IMR-90 (cell line): Measurements from ENCODE around the gene TMEM14B. TPM values are rescaled to one million over a fixed set of nuclear protein-coding genes. Genes with fewer than 3 reads are reported as not detected.
A peak's percentile ranks its signal among the peaks of the same experiment; 100 is the strongest.

Experiments
- ATAC-seq: fragments of 200-7000 bp; cut with Tn5 transposase; 2 replicates; pipeline ENCODE4 v1.9.1; 2020; ENCODE audit warnings: low read depth, mild to moderate bottlenecking, moderate library complexity
- BruUV-seq: library from RNA; stranded (reverse); fragments of 400-500 nt; replicated peaks from 2 replicates; lab custom pipeline; 2021; lab: Mats Ljungman, UMichigan
- CTCF ChIA-PET: fragments of 300-600 bp; formaldehyde crosslinking; extraction: SDS; loops from one replicate; lab custom pipeline; 2021; ENCODE audit warnings: antibody characterized with exemption; lab: Yijun Ruan, JAX
- POLR2A ChIA-PET: fragments of 300-600 bp; sonication (Branson Sonifier 250); formaldehyde crosslinking; loops from one replicate; lab custom pipeline; 2022; ENCODE audit warnings: antibody characterized with exemption; ENCODE audit not compliant: unreplicated experiment; lab: Charles Lee
- DNase-seq: peaks from one replicate; pipeline ENCODE4 v3.0.0; 2013
- H2AFZ ChIP-seq: replicated peaks from 2 replicates; pipeline ENCODE3; 2013; ENCODE audit warnings: low read length, mild to moderate bottlenecking; ENCODE audit not compliant: poor library complexity
- H2AK5ac ChIP-seq: 2 replicates; pipeline ENCODE4 v1.6.1; 2013; ENCODE audit warnings: low read depth, low read length, inconsistent platforms
- H2AK9ac ChIP-seq: replicated peaks from 2 replicates; pipeline ENCODE3; 2013; ENCODE audit warnings: mild to moderate bottlenecking, low read depth, low read length, moderate library complexity; ENCODE audit not compliant: poor library complexity
- H2BK120ac ChIP-seq: 2 replicates; pipeline ENCODE4 v1.6.1; 2013; ENCODE audit warnings: low read depth, low read length, inconsistent platforms
- H2BK15ac ChIP-seq: 3 replicates; pipeline ENCODE4 v1.6.1; 2013; ENCODE audit warnings: low read depth, low read length, inconsistent platforms
- H2BK20ac ChIP-seq: 2 replicates; pipeline ENCODE4 v1.6.1; 2013; ENCODE audit warnings: low read depth, mild to moderate bottlenecking, inconsistent platforms, low read length, moderate library complexity
- H2BK5ac ChIP-seq: 2 replicates; pipeline ENCODE4 v1.6.1; 2013; ENCODE audit warnings: mild to moderate bottlenecking, low read depth, low read length, inconsistent platforms; ENCODE audit not compliant: poor library complexity, severe bottlenecking
- H3K14ac ChIP-seq: replicated peaks from 2 replicates; pipeline ENCODE4 v1.6.1; 2013; ENCODE audit warnings: low read depth, low read length, inconsistent platforms
- H3K18ac ChIP-seq: 2 replicates; pipeline ENCODE4 v1.6.1; 2013; ENCODE audit warnings: low read depth, low read length, control low read depth
- H3K23ac ChIP-seq: 2 replicates; pipeline ENCODE4 v1.6.1; 2013; ENCODE audit warnings: low read depth, low read length, inconsistent platforms
- H3K27ac ChIP-seq: 2 replicates; pipeline ENCODE4 v1.5.1; 2013; ENCODE audit warnings: mild to moderate bottlenecking, control low read depth, low read length; ENCODE audit not compliant: insufficient read depth
- H3K27me3 ChIP-seq: 2 replicates; pipeline ENCODE4 v1.6.1; 2013; ENCODE audit warnings: low read length; ENCODE audit not compliant: control insufficient read depth, insufficient read depth
- H3K36me3 ChIP-seq: 2 replicates; pipeline ENCODE4 v1.6.1; 2013; ENCODE audit warnings: low read length, mixed read lengths; ENCODE audit not compliant: control insufficient read depth, insufficient read depth
- H3K4ac ChIP-seq: 2 replicates; pipeline ENCODE4 v1.6.1; 2013; ENCODE audit warnings: low read depth, low read length, inconsistent platforms
- H3K4me1 ChIP-seq: 2 replicates; pipeline ENCODE4 v1.6.1; 2013; ENCODE audit warnings: low read length, mixed read lengths; ENCODE audit not compliant: control insufficient read depth, insufficient read depth
- H3K4me2 ChIP-seq: 2 replicates; pipeline ENCODE4 v1.6.1; 2013; ENCODE audit warnings: low read depth, mild to moderate bottlenecking, control low read depth, low read length, moderate library complexity
- H3K4me3 ChIP-seq: 2 replicates; pipeline ENCODE4 v1.5.1; 2013; ENCODE audit warnings: low read depth, mild to moderate bottlenecking, control low read depth, low read length, moderate library complexity; ENCODE audit not compliant: insufficient read depth
- H3K56ac ChIP-seq: 2 replicates; pipeline ENCODE4 v1.6.1; 2013; ENCODE audit warnings: low read length, inconsistent platforms; ENCODE audit not compliant: insufficient read depth; ENCODE audit errors: extremely low read depth
- H3K79me1 ChIP-seq, 2 experiments: 2 replicates each; pipeline ENCODE4 v1.6.1; 2013; ENCODE audit warnings: low read length in 2 of 2, inconsistent platforms in 1 of 2, low read depth in 1 of 2
- H3K9ac ChIP-seq: 2 replicates; pipeline ENCODE4 v1.6.1; 2013; ENCODE audit warnings: low read depth, low read length, control low read depth
- H3K9me1 ChIP-seq: 2 replicates; pipeline ENCODE4 v1.6.1; 2013; ENCODE audit warnings: low read length, inconsistent platforms; ENCODE audit not compliant: insufficient read depth
- H3K9me3 ChIP-seq: 2 replicates; pipeline ENCODE4 v1.6.1; 2013; ENCODE audit warnings: low read length; ENCODE audit not compliant: control insufficient read depth, insufficient read depth
- H4K20me1 ChIP-seq: 2 replicates; pipeline ENCODE4 v1.6.1; 2013; ENCODE audit warnings: low read length, inconsistent platforms; ENCODE audit not compliant: insufficient read depth
- H4K5ac ChIP-seq: 2 replicates; pipeline ENCODE4 v1.6.1; 2013; ENCODE audit warnings: mild to moderate bottlenecking, low read depth, low read length, control low read depth
- H4K8ac ChIP-seq, 2 experiments: 2 replicates each; pipeline ENCODE4 v1.6.1; 2013; ENCODE audit warnings: low read depth in 2 of 2, low read length in 2 of 2, control low read depth in 1 of 2, inconsistent platforms in 1 of 2
- H4K91ac ChIP-seq: 2 replicates; pipeline ENCODE4 v1.6.1; 2013; ENCODE audit warnings: low read depth, low read length, inconsistent platforms; ENCODE audit not compliant: insufficient read depth
- BHLHE40 ChIP-seq: fragments of 150-350 bp; IDR thresholded peaks from 2 replicates; pipeline ENCODE4 v1.6.1; 2016; ENCODE audit warnings: mild to moderate bottlenecking, low read depth, low read length
- CEBPB ChIP-seq: IDR thresholded peaks from 2 replicates; pipeline ENCODE4 v1.6.1; 2012; ENCODE audit warnings: low read depth, low read length, improper control_type of control experiment
- CHD1 ChIP-seq: IDR thresholded peaks from 2 replicates; pipeline ENCODE4 v1.6.1; 2012; ENCODE audit warnings: low read depth, low read length, improper control_type of control experiment
- CTCF ChIP-seq: conservative IDR thresholded peaks from 2 replicates; pipeline ENCODE4 v1.5.1; 2012; ENCODE audit warnings: mild to moderate bottlenecking, low read depth, low read length, improper control_type of control experiment
- ELK1 ChIP-seq: fragments of 150-350 bp; IDR thresholded peaks from 2 replicates; pipeline ENCODE4 v1.6.1; 2016; ENCODE audit warnings: low read depth, mild to moderate bottlenecking, low read length, moderate library complexity, borderline replicate concordance
- FOS ChIP-seq: fragments of 150-350 bp; IDR thresholded peaks from 2 replicates; pipeline ENCODE4 v1.6.1; 2016; ENCODE audit warnings: low read depth, low read length
- MAZ ChIP-seq: IDR thresholded peaks from 2 replicates; pipeline ENCODE4 v1.6.1; 2012; ENCODE audit warnings: low read depth, mild to moderate bottlenecking, low read length, improper control_type of control experiment, moderate library complexity, borderline replicate concordance
- MXI1 ChIP-seq: IDR thresholded peaks from 2 replicates; pipeline ENCODE4 v1.6.1; 2012; ENCODE audit warnings: low read depth, mild to moderate bottlenecking, low read length, moderate library complexity, borderline replicate concordance
- RAD21 ChIP-seq: IDR thresholded peaks from 2 replicates; pipeline ENCODE4 v1.6.1; 2012; ENCODE audit warnings: low read length, improper control_type of control experiment
- RCOR1 ChIP-seq: IDR thresholded peaks from 2 replicates; pipeline ENCODE4 v1.6.1; 2012; ENCODE audit warnings: mild to moderate bottlenecking, low read length, improper control_type of control experiment; ENCODE audit not compliant: insufficient replicate concordance
- RFX5 ChIP-seq: IDR thresholded peaks from 2 replicates; pipeline ENCODE4 v1.8.0; 2012; ENCODE audit warnings: low read depth, mild to moderate bottlenecking, low read length, moderate library complexity
- SMC3 ChIP-seq: fragments of 150-350 bp; IDR thresholded peaks from 2 replicates; pipeline ENCODE4 v1.6.1; 2016; ENCODE audit warnings: low read depth, mild to moderate bottlenecking, antibody characterized with exemption, low read length, moderate library complexity
- USF2 ChIP-seq: fragments of 150-350 bp; IDR thresholded peaks from 2 replicates; pipeline ENCODE4 v1.6.1; 2017; ENCODE audit warnings: mild to moderate bottlenecking, antibody characterized with exemption, low read length, low read depth
- WGBS, 2 experiments: methylation state at CpG; one replicate each; pipeline versions ENCODE4 v1.1.5 to v1.1.7; 2013; ENCODE audit warnings: missing lambda C conversion rate in 2 of 2; ENCODE audit not compliant: insufficient read length in 1 of 2; ENCODE audit errors: extremely low coverage in 2 of 2; 5-methylcytosine and 5-hydroxymethylcytosine counted together
- dilution Hi-C: fragments of 300-500 bp; cut with HindIII; formaldehyde crosslinking; loops from one replicate; pipeline ENCODE4 v1.14.3; 2018; ENCODE audit warnings: low sequenced_read_pairs; ENCODE audit not compliant: unreplicated experiment
- in situ Hi-C: fragments of 300-500 bp; cut with MboI; formaldehyde crosslinking; loops from 3 replicates; pipeline ENCODE4 v1.14.3; 2019; ENCODE audit warnings: low sequenced_read_pairs, inconsistent platforms, mixed read lengths
- intact Hi-C: fragments of 100-400 bp; cut with micrococcal nuclease; formaldehyde crosslinking; loops from 2 replicates; pipeline ENCODE4 v1.10.0; 2022
- polyA plus RNA-seq, 3 experiments: library from polyadenylated mRNA; depleted of rRNA; stranded (reverse); fragments of >200 nt; gene quantifications; 2 replicates each; pipeline ENCODE4 v1.2.3, GENCODE V29; 2012; ENCODE audit warnings: low replicate concordance in 1 of 3
- total RNA-seq: library from RNA; depleted of rRNA; stranded (reverse); fragments of >200 nt; gene quantifications from 2 replicates; pipeline ENCODE4 v1.2.3, GENCODE V29; 2012

TMEM14B gene
- total and polyA plus RNA-seq, 2 of the 4 experiments (the other 2 are of a cell fraction), result 66.5 to 81.4 TPM

- H2BK20ac ChIP-seq, result peak overlapping the region; percentile 29; the same call in 1 of the 2 replicates
- peak overlapping the region; percentile 48; the same call in 1 of the 2 replicates for H3K23ac ChIP-seq
- in situ Hi-C loops, result no loop called here
- H3K79me1 ChIP-seq, result peaks cover 23 to 48% of the 10 kb centered on the region in 2 experiments
- H3K9ac ChIP-seq, result peak overlapping the region; percentile 75
- H3K27ac ChIP-seq, result peak overlapping the region; percentile 82; the same call in 1 of the 2 replicates
- ATAC-seq (no peak), DNase-seq (no peak)
- peaks cover 4% of the 10 kb centered on the region; the same call in 1 of the 2 replicates for H4K20me1 ChIP-seq
- H3K18ac ChIP-seq, result peak overlapping the region; percentile 64; the same call in 1 of the 2 replicates
- peak overlapping the region; percentile 90 for H2AFZ ChIP-seq
- H3K36me3 ChIP-seq, result peaks cover 13% of the 10 kb centered on the region
- no peak overlapping the region; the same call in 2 of the 3 replicates for H2BK15ac ChIP-seq
- H2BK5ac ChIP-seq, result peak overlapping the region; percentile 75
- H2AK9ac ChIP-seq, result peak overlapping the region; percentile 51
- H3K4me2 ChIP-seq, result peak overlapping the region; percentile 85
- 33% methylated on average over 1 of the region's 11 CpGs; no CpG with 5 or more reads in 1 of the 2 experiments for WGBS, 2 experiments
- H3K4ac ChIP-seq, result peak overlapping the region; percentile 85
- POLR2A ChIA-PET, result interaction anchor here (0.5 kb wide), 1 partner anchor 42 kb away, joined by 3 read pairs; no protein-coding TSS in a partner anchor
- H4K8ac ChIP-seq, result peak overlapping the region; percentile 91 to 96
- H2AK5ac ChIP-seq, result peak overlapping the region; percentile 13
- CTCF ChIA-PET, result interaction anchor here (0.6 kb wide), 1 partner anchor 1909 kb away, joined by 5 read pairs; no protein-coding TSS in a partner anchor
- peak overlapping the region; percentile 85 for H4K5ac ChIP-seq
- H3K14ac ChIP-seq, result peak overlapping the region; percentile 65
- peaks cover 9% of the 10 kb centered on the region for H3K9me1 ChIP-seq
- dilution Hi-C loops, result no loop called here
- H3K9me3 ChIP-seq, result peaks cover 9% of the 10 kb centered on the region
- H3K4me3 ChIP-seq, result peak overlapping the region; percentile 91
- peak overlapping the region; percentile 66; the same call in 1 of the 2 replicates for H2BK120ac ChIP-seq
- intact Hi-C loops, result loop anchor here (5.0 kb wide), 1 partner anchor 80 kb away; no protein-coding TSS in a partner anchor
- BruUV-seq, result no TSS peak
- H4K91ac ChIP-seq, result peak overlapping the region; percentile 69
- peak overlapping the region; percentile 51; the same call in 1 of the 2 replicates for H3K56ac ChIP-seq
- H3K27me3 ChIP-seq, result no peaks in the 10 kb centered on the region
- peaks cover 8% of the 10 kb centered on the region for H3K4me1 ChIP-seq
- TF ChIP-seq USF2 (no peak), BHLHE40 (no peak), ELK1 (no peak), CEBPB (no peak), FOS (no peak), CTCF (no peak), RCOR1 (no peak), RAD21 (no peak), SMC3 (no peak), MAZ (no peak), RFX5 (no peak), MXI1 (no peak), CHD1 (no peak)
These were observed 25.6 kb upstream of the TMEM14B start for GRCh38 chr6:10721850-10722569.
